ENCODE results near the gene C12orf54.
"Not testable (repeated sequence)": the region's sequence is repeated elsewhere in the genome, so short reads cannot be mapped to it uniquely, and the experiment has no call there.

DNA sequence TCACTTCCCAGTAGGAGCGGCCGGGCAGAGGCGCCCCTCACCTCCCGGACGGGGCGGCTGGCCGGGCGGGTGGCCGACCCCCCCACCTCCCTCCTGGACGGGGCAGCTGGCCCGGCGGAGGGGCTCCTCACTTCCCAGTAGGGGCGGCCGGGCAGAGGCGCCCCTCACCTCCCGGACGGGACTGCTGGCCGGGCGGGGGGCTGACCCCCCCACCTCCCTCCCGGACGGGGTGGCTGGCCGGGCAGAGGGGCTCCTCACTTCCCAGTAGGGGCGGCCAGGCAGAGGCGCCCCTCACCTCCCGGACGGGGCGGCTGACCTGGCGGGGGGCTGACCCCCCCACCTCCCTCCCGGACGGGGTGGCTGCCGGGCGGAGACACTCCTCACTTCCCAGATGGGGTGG is 18.0 kb downstream of the C12orf54 start:
- not testable (repeated sequence) for TF ChIP-seq POLR2A (IDR thresholded peaks at IDR 0.05; ENCODE audit: extremely low read depth, insufficient read length); MAX (IDR thresholded peaks at IDR 0.05; ENCODE audit: low read depth, low read length); CTCF (IDR thresholded peaks at IDR 0.05; ENCODE audit: low read depth, low read length)

All from NB4 (cell line).